AG09319 (cell line): ENCODE measurements around the gene SPATA31D3.
"Not testable (repeated sequence)": the region's sequence is repeated elsewhere in the genome, so short reads cannot be mapped to it uniquely, and the experiment has no call there.

Source experiments
- DNase-seq: peaks from one replicate; pipeline ENCODE4 v3.0.0-alpha.2; 2010; ENCODE audit warnings: low read depth; ENCODE audit errors: extremely low read depth
- TF ChIP-seq, protein P1 (sequence below): IDR thresholded peaks from 2 replicates; pipeline ENCODE4 v1.5.1; 2011; ENCODE audit warnings: low read depth, mild to moderate bottlenecking, inconsistent platforms, low read length, moderate library complexity

Gene SPATA31D3

DNA sequence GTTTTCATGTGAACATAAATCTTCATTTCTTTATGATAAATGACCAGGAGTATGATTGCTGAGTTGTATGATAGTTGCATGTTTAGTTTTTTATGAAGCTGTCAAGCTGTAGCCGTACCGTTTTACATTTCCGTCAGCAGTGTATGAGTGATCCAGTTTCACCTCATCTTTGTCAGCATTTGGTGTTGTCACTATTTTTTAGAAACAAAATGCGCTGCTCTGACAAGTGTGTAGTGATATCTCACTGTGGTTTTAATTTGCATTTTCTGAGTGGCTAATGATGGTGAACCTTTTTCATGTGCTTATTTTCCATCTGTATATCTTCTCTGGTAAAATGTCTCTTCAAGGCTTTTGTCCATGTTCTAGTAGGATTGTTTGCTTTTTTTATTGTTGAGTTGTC is 38.6 kb downstream of the SPATA31D3 start:
- TF ChIP-seq, protein P1, sequence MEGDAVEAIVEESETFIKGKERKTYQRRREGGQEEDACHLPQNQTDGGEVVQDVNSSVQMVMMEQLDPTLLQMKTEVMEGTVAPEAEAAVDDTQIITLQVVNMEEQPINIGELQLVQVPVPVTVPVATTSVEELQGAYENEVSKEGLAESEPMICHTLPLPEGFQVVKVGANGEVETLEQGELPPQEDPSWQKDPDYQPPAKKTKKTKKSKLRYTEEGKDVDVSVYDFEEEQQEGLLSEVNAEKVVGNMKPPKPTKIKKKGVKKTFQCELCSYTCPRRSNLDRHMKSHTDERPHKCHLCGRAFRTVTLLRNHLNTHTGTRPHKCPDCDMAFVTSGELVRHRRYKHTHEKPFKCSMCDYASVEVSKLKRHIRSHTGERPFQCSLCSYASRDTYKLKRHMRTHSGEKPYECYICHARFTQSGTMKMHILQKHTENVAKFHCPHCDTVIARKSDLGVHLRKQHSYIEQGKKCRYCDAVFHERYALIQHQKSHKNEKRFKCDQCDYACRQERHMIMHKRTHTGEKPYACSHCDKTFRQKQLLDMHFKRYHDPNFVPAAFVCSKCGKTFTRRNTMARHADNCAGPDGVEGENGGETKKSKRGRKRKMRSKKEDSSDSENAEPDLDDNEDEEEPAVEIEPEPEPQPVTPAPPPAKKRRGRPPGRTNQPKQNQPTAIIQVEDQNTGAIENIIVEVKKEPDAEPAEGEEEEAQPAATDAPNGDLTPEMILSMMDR: no peak
- no peak for DNase-seq

- no peak for DNase-seq
- TF ChIP-seq, protein P1: no peak
Observed at GRCh38 chr9:81984928-81985327, 41.6 kb downstream of the SPATA31D3 start.

- TF ChIP-seq, protein P1: no peak
- DNase-seq: no peak
Observed at GRCh38 chr9:81986051-81986450, 42.8 kb downstream of the SPATA31D3 start.

- DNase-seq: not testable (repeated sequence)
Observed at GRCh38 chr9:81988472-81988871, 45.2 kb downstream of the SPATA31D3 start, which contains the start of gene SPATA31D1. SPATA31D1 (plus strand) TSS chr9:81988772; CDS start chr9:81988819, 47 bp downstream.

- TF ChIP-seq, protein P1: no peak
- no peak for DNase-seq
Observed at GRCh38 chr9:81989700-81990099, 46.4 kb downstream of the SPATA31D3 start.

DNA sequence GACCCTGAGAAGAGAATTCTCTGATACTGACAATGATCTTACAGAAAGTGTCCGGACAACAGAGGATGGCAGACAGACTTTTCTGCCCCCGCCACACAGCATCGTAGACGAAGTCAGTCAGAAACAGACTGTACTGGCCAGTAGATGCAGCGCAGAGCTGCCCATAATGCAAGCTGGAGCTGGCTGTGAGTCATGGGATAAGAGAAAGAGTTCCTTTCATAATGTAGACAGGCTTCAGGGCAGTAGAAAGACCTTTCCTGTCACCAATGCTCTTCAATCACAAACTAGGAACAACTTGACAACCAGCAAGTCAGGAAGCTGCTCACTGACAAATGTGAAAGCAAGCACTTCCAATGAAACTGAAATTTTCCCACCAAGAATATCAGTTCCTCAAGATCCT is 50.4 kb downstream of the SPATA31D3 start:
- DNase-seq: no peak
- TF ChIP-seq, protein P1: no peak
